Measurements from ENCODE around the gene GPR27. TPM values are rescaled to one million over a fixed set of nuclear protein-coding genes. Genes with fewer than 3 reads are reported as not detected.

GPR27 gene
- polyA plus RNA-seq, 1 donor (not counting 4 experiments of a cell fraction or from before 2014, with no cell fraction given): 0.12 TPM

DNA sequence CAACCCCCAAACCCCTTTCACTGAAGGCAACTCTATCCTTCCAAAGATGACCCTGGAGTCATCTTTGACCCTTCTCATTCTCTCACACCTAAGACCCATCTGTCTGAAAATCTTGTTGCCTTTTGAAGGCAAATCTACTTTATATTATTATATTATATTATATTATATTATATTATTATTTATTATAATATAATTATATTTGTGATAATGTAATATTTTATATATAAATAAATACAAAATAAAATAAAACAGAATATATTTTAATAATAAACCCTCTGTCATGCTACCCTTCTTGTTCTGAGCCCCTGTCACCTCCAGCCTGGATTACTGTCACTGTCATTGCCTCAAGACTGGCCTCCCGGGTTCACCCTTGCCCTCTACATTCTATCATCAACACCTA, 36.3 kb downstream of the GPR27 start:
- H3K4me2 ChIP-seq (ENCODE audit: control insufficient read depth, extremely low read depth, insufficient read depth, low read depth, low read length): no peak overlapping the region
- H3K9me3 ChIP-seq (ENCODE audit: control insufficient read depth, low read depth, low read length): no peaks in the 10 kb centered on the region
- dilution Hi-C loops (cut with MboI; ENCODE audit: extremely low pct_ligation_motif_present, low sequenced_read_pairs): no loop called here
- H3K27ac ChIP-seq (ENCODE audit: control insufficient read depth, insufficient read depth, low read length): no peak overlapping the region
- H3K4me3 ChIP-seq (ENCODE audit: control insufficient read depth in 2 of 3, extremely low read depth in 1 of 3, insufficient read depth in 2 of 3, low read depth in 1 of 3, low read length in 3 of 3): no peak overlapping the region
- peaks cover 28% of the 10 kb centered on the region for H3K27me3 ChIP-seq (ENCODE audit: control insufficient read depth, extremely low read depth, insufficient read depth, low read length)
- H3K4me1 ChIP-seq (ENCODE audit: control insufficient read depth, extremely low read depth, insufficient read depth, low read length): no peaks in the 10 kb centered on the region
- FAIRE-seq (no peak), DNase-seq (ENCODE audit: low read depth, low spot score) (no peak)
- no peaks in the 10 kb centered on the region for H3K36me3 ChIP-seq (ENCODE audit: control insufficient read depth in 2 of 2, extremely low read depth in 1 of 2, insufficient read depth in 2 of 2, low read length in 2 of 2)
- no peaks in the 10 kb centered on the region for H3K9me1 ChIP-seq (ENCODE audit: control insufficient read depth, extremely low read depth, insufficient read depth, low read length)
- H4K20me1 ChIP-seq (ENCODE audit: control insufficient read depth, extremely low read depth, insufficient read depth, low read length): no peaks in the 10 kb centered on the region
- H3K9ac ChIP-seq (ENCODE audit: control insufficient read depth, extremely low read depth, insufficient read depth, low read length): no peak overlapping the region
- no peak overlapping the region for H2AFZ ChIP-seq (ENCODE audit: control insufficient read depth, low read length)
- no peaks in the 10 kb centered on the region for H3K79me2 ChIP-seq (ENCODE audit: control insufficient read depth, insufficient read depth, low read length)
- TF ChIP-seq EZH2 (IDR thresholded peaks at IDR 0.05; ENCODE audit: low read length): no peak
- TF ChIP-seq, protein P1, sequence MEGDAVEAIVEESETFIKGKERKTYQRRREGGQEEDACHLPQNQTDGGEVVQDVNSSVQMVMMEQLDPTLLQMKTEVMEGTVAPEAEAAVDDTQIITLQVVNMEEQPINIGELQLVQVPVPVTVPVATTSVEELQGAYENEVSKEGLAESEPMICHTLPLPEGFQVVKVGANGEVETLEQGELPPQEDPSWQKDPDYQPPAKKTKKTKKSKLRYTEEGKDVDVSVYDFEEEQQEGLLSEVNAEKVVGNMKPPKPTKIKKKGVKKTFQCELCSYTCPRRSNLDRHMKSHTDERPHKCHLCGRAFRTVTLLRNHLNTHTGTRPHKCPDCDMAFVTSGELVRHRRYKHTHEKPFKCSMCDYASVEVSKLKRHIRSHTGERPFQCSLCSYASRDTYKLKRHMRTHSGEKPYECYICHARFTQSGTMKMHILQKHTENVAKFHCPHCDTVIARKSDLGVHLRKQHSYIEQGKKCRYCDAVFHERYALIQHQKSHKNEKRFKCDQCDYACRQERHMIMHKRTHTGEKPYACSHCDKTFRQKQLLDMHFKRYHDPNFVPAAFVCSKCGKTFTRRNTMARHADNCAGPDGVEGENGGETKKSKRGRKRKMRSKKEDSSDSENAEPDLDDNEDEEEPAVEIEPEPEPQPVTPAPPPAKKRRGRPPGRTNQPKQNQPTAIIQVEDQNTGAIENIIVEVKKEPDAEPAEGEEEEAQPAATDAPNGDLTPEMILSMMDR (optimal IDR thresholded peaks at IDR 0.05 in 1 of 3, IDR thresholded peaks at IDR 0.05 in 1 of 3, conservative IDR thresholded peaks at IDR 0.05 in 1 of 3; ENCODE audit: extremely low read depth in 1 of 3, insufficient read depth in 2 of 3, low read length in 3 of 3): no peak

DNA sequence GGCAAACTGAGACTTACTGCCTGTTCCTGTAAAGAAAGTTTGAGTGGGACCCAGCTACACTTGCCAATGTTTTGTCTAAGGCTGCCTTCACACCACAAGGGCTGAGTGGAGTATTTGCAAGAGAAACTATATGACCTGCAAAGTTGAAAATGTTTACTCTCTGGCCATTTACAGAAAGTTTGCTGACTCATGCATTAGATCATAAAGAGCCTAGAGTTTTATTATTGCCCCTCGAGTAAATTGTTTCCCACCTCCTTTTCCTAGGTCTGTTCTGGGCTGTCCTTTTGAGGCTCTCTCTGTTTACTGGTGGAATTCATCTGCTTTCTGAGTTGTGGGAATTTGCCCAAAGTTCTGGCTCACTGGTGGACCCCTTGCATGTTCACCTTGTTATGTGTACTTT, 38.0 kb downstream of the GPR27 start:
- H3K27ac ChIP-seq (ENCODE audit: control insufficient read depth, insufficient read depth, low read length): no peak overlapping the region
- H3K36me3 ChIP-seq (ENCODE audit: control insufficient read depth in 2 of 2, extremely low read depth in 1 of 2, insufficient read depth in 2 of 2, low read length in 2 of 2): no peaks in the 10 kb centered on the region
- FAIRE-seq (no peak), DNase-seq (ENCODE audit: low read depth, low spot score) (no peak)
- TF ChIP-seq EZH2 (IDR thresholded peaks at IDR 0.05; ENCODE audit: low read length): no peak
- H3K79me2 ChIP-seq (ENCODE audit: control insufficient read depth, insufficient read depth, low read length): no peaks in the 10 kb centered on the region
- H4K20me1 ChIP-seq (ENCODE audit: control insufficient read depth, extremely low read depth, insufficient read depth, low read length): no peaks in the 10 kb centered on the region
- dilution Hi-C loops (cut with MboI; ENCODE audit: extremely low pct_ligation_motif_present, low sequenced_read_pairs): no loop called here
- H2AFZ ChIP-seq (ENCODE audit: control insufficient read depth, low read length): no peak overlapping the region
- H3K9me1 ChIP-seq (ENCODE audit: control insufficient read depth, extremely low read depth, insufficient read depth, low read length): no peaks in the 10 kb centered on the region
- no peaks in the 10 kb centered on the region for H3K9me3 ChIP-seq (ENCODE audit: control insufficient read depth, low read depth, low read length)
- no peak overlapping the region for H3K9ac ChIP-seq (ENCODE audit: control insufficient read depth, extremely low read depth, insufficient read depth, low read length)
- no peak overlapping the region for H3K4me3 ChIP-seq (ENCODE audit: control insufficient read depth in 2 of 3, extremely low read depth in 1 of 3, insufficient read depth in 2 of 3, low read depth in 1 of 3, low read length in 3 of 3)
- no peak overlapping the region for H3K4me2 ChIP-seq (ENCODE audit: control insufficient read depth, extremely low read depth, insufficient read depth, low read depth, low read length)
- peaks cover 11% of the 10 kb centered on the region for H3K27me3 ChIP-seq (ENCODE audit: control insufficient read depth, extremely low read depth, insufficient read depth, low read length)
- no peaks in the 10 kb centered on the region for H3K4me1 ChIP-seq (ENCODE audit: control insufficient read depth, extremely low read depth, insufficient read depth, low read length)

DNA sequence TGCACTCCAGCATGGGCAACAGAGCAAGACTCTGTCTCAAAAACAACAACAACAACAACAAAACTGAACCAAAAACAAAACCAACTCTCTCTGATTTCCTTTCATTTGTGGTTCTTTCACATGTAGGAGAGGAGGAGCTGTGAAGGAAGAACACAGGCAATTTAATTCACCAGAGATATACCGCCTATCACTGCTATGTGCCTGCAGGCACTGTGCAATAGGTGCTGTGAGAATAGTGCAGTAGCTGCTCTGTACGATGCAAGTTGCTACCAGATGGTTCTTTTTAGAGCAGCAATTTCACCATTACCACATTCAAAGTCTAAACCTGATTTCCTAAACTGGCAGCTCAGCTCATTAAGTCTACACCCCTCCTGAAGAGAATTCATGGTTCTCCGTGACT, 42.6 kb downstream of the GPR27 start:
- no peaks in the 10 kb centered on the region for H3K79me2 ChIP-seq (ENCODE audit: control insufficient read depth, insufficient read depth, low read length)
- no peak overlapping the region for H3K4me3 ChIP-seq (ENCODE audit: control insufficient read depth in 2 of 3, extremely low read depth in 1 of 3, insufficient read depth in 2 of 3, low read depth in 1 of 3, low read length in 3 of 3)
- no peak overlapping the region for H3K4me2 ChIP-seq (ENCODE audit: control insufficient read depth, extremely low read depth, insufficient read depth, low read depth, low read length)
- FAIRE-seq (no peak), DNase-seq (ENCODE audit: low read depth, low spot score) (no peak)
- H3K9ac ChIP-seq (ENCODE audit: control insufficient read depth, extremely low read depth, insufficient read depth, low read length): no peak overlapping the region
- dilution Hi-C loops (cut with MboI; ENCODE audit: extremely low pct_ligation_motif_present, low sequenced_read_pairs): no loop called here
- TF ChIP-seq, protein P1 (optimal IDR thresholded peaks at IDR 0.05 in 1 of 3, IDR thresholded peaks at IDR 0.05 in 1 of 3, conservative IDR thresholded peaks at IDR 0.05 in 1 of 3; ENCODE audit: extremely low read depth in 1 of 3, insufficient read depth in 2 of 3, low read length in 3 of 3): no peak
- TF ChIP-seq EZH2 (IDR thresholded peaks at IDR 0.05; ENCODE audit: low read length): no peak
- H3K36me3 ChIP-seq (ENCODE audit: control insufficient read depth in 2 of 2, extremely low read depth in 1 of 2, insufficient read depth in 2 of 2, low read length in 2 of 2): no peaks in the 10 kb centered on the region
- no peak overlapping the region for H2AFZ ChIP-seq (ENCODE audit: control insufficient read depth, low read length)
- no peak overlapping the region for H3K27ac ChIP-seq (ENCODE audit: control insufficient read depth, insufficient read depth, low read length)
- no peaks in the 10 kb centered on the region for H3K4me1 ChIP-seq (ENCODE audit: control insufficient read depth, extremely low read depth, insufficient read depth, low read length)
- H3K9me1 ChIP-seq (ENCODE audit: control insufficient read depth, extremely low read depth, insufficient read depth, low read length): no peaks in the 10 kb centered on the region
- H4K20me1 ChIP-seq (ENCODE audit: control insufficient read depth, extremely low read depth, insufficient read depth, low read length): no peaks in the 10 kb centered on the region
- H3K27me3 ChIP-seq (ENCODE audit: control insufficient read depth, extremely low read depth, insufficient read depth, low read length): peaks cover 17% of the 10 kb centered on the region
- no peaks in the 10 kb centered on the region for H3K9me3 ChIP-seq (ENCODE audit: control insufficient read depth, low read depth, low read length)
